ENCODE data around the gene NR2F1-AS1.

NR2F1-AS1 gene

DNA sequence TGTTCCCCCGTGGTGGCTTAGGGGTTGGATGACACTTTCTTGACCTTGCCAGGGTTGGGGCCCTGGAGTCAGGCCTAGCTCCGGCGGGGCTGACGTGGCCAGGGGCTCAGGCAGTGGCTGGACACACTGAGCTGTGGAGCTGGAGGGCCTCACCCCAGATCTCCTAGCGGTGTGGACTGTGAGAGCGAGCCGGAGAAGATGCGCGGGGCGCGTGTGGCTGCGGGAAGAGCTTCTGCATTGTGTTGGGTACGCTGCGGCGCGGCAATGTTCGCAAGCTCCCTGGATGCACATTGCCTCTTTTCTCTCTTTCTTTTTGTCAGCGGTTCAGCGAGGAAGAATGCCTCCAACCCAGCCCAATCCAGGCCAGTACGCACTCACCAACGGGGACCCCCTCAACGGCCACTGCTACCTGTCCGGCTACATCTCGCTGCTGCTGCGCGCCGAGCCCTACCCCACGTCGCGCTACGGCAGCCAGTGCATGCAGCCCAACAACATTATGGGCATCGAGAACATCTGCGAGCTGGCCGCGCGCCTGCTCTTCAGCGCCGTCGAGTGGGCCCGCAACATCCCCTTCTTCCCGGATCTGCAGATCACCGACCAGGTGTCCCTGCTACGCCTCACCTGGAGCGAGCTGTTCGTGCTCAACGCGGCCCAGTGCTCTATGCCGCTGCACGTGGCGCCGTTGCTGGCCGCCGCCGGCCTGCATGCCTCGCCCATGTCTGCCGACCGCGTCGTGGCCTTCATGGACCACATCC, 6.8 kb upstream of the NR2F1-AS1 start:
- ATAC-seq, result no peak
- no peak for TF ChIP-seq TCF4 (CRISPR knock-in tag; IDR thresholded peaks at IDR 0.05; ENCODE audit: borderline replicate concordance)
- TF ChIP-seq, protein P1, sequence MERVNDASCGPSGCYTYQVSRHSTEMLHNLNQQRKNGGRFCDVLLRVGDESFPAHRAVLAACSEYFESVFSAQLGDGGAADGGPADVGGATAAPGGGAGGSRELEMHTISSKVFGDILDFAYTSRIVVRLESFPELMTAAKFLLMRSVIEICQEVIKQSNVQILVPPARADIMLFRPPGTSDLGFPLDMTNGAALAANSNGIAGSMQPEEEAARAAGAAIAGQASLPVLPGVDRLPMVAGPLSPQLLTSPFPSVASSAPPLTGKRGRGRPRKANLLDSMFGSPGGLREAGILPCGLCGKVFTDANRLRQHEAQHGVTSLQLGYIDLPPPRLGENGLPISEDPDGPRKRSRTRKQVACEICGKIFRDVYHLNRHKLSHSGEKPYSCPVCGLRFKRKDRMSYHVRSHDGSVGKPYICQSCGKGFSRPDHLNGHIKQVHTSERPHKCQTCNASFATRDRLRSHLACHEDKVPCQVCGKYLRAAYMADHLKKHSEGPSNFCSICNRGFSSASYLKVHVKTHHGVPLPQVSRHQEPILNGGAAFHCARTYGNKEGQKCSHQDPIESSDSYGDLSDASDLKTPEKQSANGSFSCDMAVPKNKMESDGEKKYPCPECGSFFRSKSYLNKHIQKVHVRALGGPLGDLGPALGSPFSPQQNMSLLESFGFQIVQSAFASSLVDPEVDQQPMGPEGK (CRISPR knock-in tag; IDR thresholded peaks at IDR 0.05; ENCODE audit: borderline replicate concordance), result no peak
- no peak for TF ChIP-seq ARNTL (CRISPR knock-in tag; IDR thresholded peaks at IDR 0.05; ENCODE audit: borderline replicate concordance, low read depth)
- no peak for TF ChIP-seq CSDC2 (CRISPR knock-in tag; IDR thresholded peaks at IDR 0.05)
- TF ChIP-seq ZFP30 (CRISPR knock-in tag; IDR thresholded peaks at IDR 0.05), result no peak
- no peak for TF ChIP-seq ISL1 (CRISPR knock-in tag; IDR thresholded peaks at IDR 0.05)
- no peak for TF ChIP-seq ZFP3 (CRISPR knock-in tag; IDR thresholded peaks at IDR 0.05)
- TF ChIP-seq, protein P2, sequence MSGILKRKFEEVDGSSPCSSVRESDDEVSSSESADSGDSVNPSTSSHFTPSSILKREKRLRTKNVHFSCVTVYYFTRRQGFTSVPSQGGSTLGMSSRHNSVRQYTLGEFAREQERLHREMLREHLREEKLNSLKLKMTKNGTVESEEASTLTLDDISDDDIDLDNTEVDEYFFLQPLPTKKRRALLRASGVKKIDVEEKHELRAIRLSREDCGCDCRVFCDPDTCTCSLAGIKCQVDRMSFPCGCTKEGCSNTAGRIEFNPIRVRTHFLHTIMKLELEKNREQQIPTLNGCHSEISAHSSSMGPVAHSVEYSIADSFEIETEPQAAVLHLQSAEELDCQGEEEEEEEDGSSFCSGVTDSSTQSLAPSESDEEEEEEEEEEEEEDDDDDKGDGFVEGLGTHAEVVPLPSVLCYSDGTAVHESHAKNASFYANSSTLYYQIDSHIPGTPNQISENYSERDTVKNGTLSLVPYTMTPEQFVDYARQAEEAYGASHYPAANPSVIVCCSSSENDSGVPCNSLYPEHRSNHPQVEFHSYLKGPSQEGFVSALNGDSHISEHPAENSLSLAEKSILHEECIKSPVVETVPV (CRISPR knock-in tag; IDR thresholded peaks at IDR 0.05), result no peak
- no peak for TF ChIP-seq ZNF8 (CRISPR knock-in tag; IDR thresholded peaks at IDR 0.05)
- TF ChIP-seq PPARA (CRISPR knock-in tag; IDR thresholded peaks at IDR 0.05; ENCODE audit: borderline replicate concordance), result no peak
- TF ChIP-seq ZNF565 (CRISPR knock-in tag; conservative IDR thresholded peaks at IDR 0.05; ENCODE audit: low read depth), result no peak
- no peak for TF ChIP-seq BACH2 (CRISPR knock-in tag; IDR thresholded peaks at IDR 0.05; ENCODE audit: borderline replicate concordance)
- TF ChIP-seq, protein P3, sequence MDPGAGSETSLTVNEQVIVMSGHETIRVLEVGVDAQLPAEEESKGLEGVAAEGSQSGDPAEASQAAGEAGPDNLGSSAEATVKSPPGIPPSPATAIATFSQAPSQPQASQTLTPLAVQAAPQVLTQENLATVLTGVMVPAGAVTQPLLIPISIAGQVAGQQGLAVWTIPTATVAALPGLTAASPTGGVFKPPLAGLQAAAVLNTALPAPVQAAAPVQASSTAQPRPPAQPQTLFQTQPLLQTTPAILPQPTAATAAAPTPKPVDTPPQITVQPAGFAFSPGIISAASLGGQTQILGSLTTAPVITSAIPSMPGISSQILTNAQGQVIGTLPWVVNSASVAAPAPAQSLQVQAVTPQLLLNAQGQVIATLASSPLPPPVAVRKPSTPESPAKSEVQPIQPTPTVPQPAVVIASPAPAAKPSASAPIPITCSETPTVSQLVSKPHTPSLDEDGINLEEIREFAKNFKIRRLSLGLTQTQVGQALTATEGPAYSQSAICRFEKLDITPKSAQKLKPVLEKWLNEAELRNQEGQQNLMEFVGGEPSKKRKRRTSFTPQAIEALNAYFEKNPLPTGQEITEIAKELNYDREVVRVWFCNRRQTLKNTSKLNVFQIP (CRISPR knock-in tag; IDR thresholded peaks at IDR 0.05; ENCODE audit: borderline replicate concordance, low read depth), result no peak
- TF ChIP-seq GLIS3 (CRISPR knock-in tag; IDR thresholded peaks at IDR 0.05), result no peak

DNA sequence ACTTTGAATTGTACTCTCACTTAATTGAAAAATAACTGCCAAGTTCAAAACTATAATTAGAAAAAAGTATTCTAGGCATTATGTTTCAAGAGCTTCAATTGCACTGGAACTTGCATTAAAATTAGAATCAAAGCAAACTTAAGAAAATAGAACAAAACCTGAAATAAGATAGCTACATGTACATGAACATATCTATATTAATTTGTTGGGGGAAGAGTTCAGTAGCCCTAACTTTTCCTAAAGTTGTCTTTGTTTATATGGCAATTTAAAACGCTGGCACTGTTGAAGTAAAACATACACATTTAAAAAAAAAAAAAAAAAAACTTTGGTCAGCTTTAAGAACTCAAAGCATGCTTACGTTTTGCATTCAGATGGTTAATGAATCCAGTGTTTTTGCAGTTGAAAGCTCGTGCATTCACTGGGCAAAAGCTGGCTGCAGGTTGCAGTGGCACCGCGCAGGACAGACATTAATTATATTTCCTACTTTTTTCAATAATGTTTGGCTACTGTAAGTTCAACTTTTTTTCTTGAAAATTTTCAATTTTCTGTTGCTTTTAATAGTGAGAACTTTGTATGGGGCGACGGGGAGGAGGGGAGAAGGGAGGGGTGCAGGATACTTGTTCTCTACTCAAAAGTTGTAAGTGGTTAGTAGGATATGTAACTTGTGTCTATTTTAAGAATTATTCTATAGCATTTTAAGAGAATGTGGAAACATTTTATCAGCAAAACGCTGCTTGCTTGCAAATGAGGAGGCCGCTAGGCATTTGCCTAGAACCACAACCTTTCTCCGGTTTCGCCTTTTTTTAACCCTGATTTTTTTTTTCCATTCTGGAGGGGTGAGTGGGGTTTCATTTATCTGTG, 5.9 kb upstream of the NR2F1-AS1 start:
- no peak for TF ChIP-seq TCF4 (CRISPR knock-in tag; IDR thresholded peaks at IDR 0.05; ENCODE audit: borderline replicate concordance)
- TF ChIP-seq ZFP3 (CRISPR knock-in tag; IDR thresholded peaks at IDR 0.05), result no peak
- no peak for ATAC-seq

DNA sequence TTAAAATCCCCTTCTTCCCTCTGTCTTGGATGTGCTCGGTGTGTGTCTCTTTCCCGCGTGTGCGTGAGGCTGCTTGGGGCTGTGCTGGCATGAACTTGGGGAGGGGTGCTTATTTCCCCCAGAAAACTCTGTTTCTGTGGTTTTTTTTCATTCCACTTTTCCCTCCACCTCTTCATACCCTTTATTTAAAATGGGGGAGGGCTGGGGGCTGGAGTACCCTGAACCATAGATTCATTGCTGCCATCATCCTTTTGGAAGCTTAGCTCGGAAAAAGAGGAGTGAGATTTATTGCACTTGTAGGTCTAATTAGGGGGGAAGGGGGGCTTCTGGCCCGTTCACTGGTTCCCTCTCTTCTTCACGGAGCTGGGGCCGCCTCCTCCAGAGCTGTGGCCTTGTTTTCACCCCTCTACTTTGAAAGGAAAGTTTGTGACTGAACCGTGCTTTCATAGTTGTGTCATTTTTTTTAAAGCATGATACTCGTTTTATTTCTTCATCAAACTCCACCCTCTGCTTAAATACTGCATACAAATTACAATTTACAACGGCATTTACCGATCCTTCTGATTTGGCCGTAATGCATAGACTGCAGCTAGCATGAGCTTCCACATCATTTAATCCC, 4.9 kb upstream of the NR2F1-AS1 start:
- ATAC-seq, result no peak
- TF ChIP-seq OSR1 (CRISPR knock-in tag; IDR thresholded peaks at IDR 0.05), result no peak
- no peak for TF ChIP-seq ESRRG (CRISPR knock-in tag; IDR thresholded peaks at IDR 0.05)
- TF ChIP-seq, protein P3 (CRISPR knock-in tag; IDR thresholded peaks at IDR 0.05; ENCODE audit: borderline replicate concordance, low read depth), result no peak
- no peak for TF ChIP-seq TCF4 (CRISPR knock-in tag; IDR thresholded peaks at IDR 0.05; ENCODE audit: borderline replicate concordance)
- no peak for TF ChIP-seq GLIS3 (CRISPR knock-in tag; IDR thresholded peaks at IDR 0.05)
- no peak for TF ChIP-seq PPARA (CRISPR knock-in tag; IDR thresholded peaks at IDR 0.05; ENCODE audit: borderline replicate concordance)
- TF ChIP-seq ZFP30 (CRISPR knock-in tag; IDR thresholded peaks at IDR 0.05), result no peak
- TF ChIP-seq BACH2 (CRISPR knock-in tag; IDR thresholded peaks at IDR 0.05; ENCODE audit: borderline replicate concordance), result no peak
- no peak for TF ChIP-seq ZNF70 (CRISPR knock-in tag; IDR thresholded peaks at IDR 0.05)
